PC-3 (cell line): ENCODE results near the gene PLA2G3. TPM values are rescaled to one million over a fixed set of nuclear protein-coding genes. Genes with fewer than 3 reads are reported as not detected.

Experiments
- ATAC-seq: fragments of 200-7000 bp; cut with Tn5 transposase; 2 replicates; pipeline ENCODE4 v1.9.1; 2020; ENCODE audit warnings: mild to moderate bottlenecking, moderate library complexity
- BruUV-seq: library from RNA; stranded (reverse); fragments of 400-500 nt; replicated peaks from 2 replicates; lab custom pipeline; 2021; lab: Mats Ljungman, UMichigan
- CTCF ChIA-PET: fragments of 300-600 bp; sonication (Branson Sonifier 250); formaldehyde crosslinking; loops from one replicate; lab custom pipeline; 2022; ENCODE audit warnings: antibody characterized with exemption; lab: Charles Lee
- POLR2A ChIA-PET: fragments of 300-600 bp; sonication (Branson Sonifier 250); formaldehyde crosslinking; loops from one replicate; lab custom pipeline; 2022; ENCODE audit warnings: antibody characterized with exemption; ENCODE audit not compliant: unreplicated experiment; lab: Charles Lee
- DNase-seq: peaks from one replicate; pipeline ENCODE4 v3.0.0-alpha.2; 2015
- H2AFZ ChIP-seq: fragments of 300-600 bp; sonication (generic); 2 replicates; pipeline ENCODE4 v1.6.0; 2016; ENCODE audit warnings: antibody characterized with exemption, low read length
- H3F3A ChIP-seq: fragments of 300-600 bp; sonication (generic); one replicate; pipeline ENCODE4 v1.6.0; 2017; ENCODE audit warnings: antibody characterized with exemption, low read length, control low read depth, mild to moderate bottlenecking; ENCODE audit not compliant: unreplicated experiment
- H3K27ac ChIP-seq: fragments of 300-600 bp; sonication (generic); 2 replicates; pipeline ENCODE4 v1.5.1; 2016; ENCODE audit warnings: mild to moderate bottlenecking, low read length
- H3K27me3 ChIP-seq: fragments of 300-600 bp; sonication (generic); 2 replicates; pipeline ENCODE4 v1.6.1; 2016; ENCODE audit warnings: low read length, mixed read lengths
- H3K36me3 ChIP-seq: fragments of 300-600 bp; sonication (generic); 2 replicates; pipeline ENCODE4 v1.6.1; 2016; ENCODE audit warnings: low read depth, mixed run types, low read length, mixed read lengths
- H3K4me1 ChIP-seq: fragments of 300-600 bp; sonication (generic); 2 replicates; pipeline ENCODE4 v1.5.1; 2016; ENCODE audit warnings: low read length; ENCODE audit not compliant: insufficient read depth
- H3K4me2 ChIP-seq: fragments of 300-600 bp; sonication (generic); 2 replicates; pipeline ENCODE4 v1.6.0; 2016; ENCODE audit warnings: low read length
- H3K4me3 ChIP-seq: fragments of 300-600 bp; sonication (generic); 2 replicates; pipeline ENCODE4 v1.5.1; 2016; ENCODE audit warnings: mild to moderate bottlenecking, low read length, mixed read lengths
- H3K79me2 ChIP-seq: fragments of 300-600 bp; sonication (generic); 2 replicates; pipeline ENCODE4 v1.6.1; 2017; ENCODE audit warnings: low read length, mixed read lengths
- H3K9ac ChIP-seq: fragments of 300-600 bp; sonication (generic); 2 replicates; pipeline ENCODE4 v1.6.0; 2016; ENCODE audit warnings: mild to moderate bottlenecking, low read length
- H3K9me2 ChIP-seq: fragments of 300-600 bp; sonication (generic); replicated peaks from 2 replicates; pipeline ENCODE4 v1.6.1; 2016; ENCODE audit warnings: mixed run types, low read length, mixed read lengths
- H3K9me3 ChIP-seq: fragments of 300-600 bp; sonication (generic); 2 replicates; pipeline ENCODE4 v1.6.1; 2016; ENCODE audit warnings: low read length, mixed read lengths
- H4K20me1 ChIP-seq: fragments of 300-600 bp; sonication (generic); 2 replicates; pipeline ENCODE4 v1.6.1; 2016; ENCODE audit warnings: low read length, mixed read lengths
- EZH2 ChIP-seq: fragments of 300-600 bp; sonication (generic); IDR thresholded peaks from one replicate; pipeline ENCODE4 v1.6.1; 2017; ENCODE audit warnings: antibody characterized with exemption, mild to moderate bottlenecking, low read length; ENCODE audit not compliant: unreplicated experiment
- EZH2phosphoT487 ChIP-seq: fragments of 300-600 bp; sonication (generic); IDR thresholded peaks from 2 replicates; pipeline ENCODE4 v1.6.1; 2018; ENCODE audit warnings: mild to moderate bottlenecking, antibody characterized with exemption, low read length, borderline replicate concordance
- intact Hi-C: fragments of 100-400 bp; cut with micrococcal nuclease; formaldehyde crosslinking; loops from 2 replicates; pipeline ENCODE4 v1.9.0; 2023
- microRNA-seq: library from miRNA; unstranded; fragments of <30 nt; microRNA quantifications from one replicate; pipeline ENCODE4 v1.1.0, GENCODE V29; 2020; ENCODE audit not compliant: unreplicated experiment
- total RNA-seq: library from RNA; depleted of rRNA; stranded (reverse); fragments of >200 nt; gene quantifications from 2 replicates; pipeline ENCODE4 v1.2.3, GENCODE V29; 2014; rRNA removed
- TF ChIP-seq, protein P1 (sequence below): fragments of 300-600 bp; sonication (generic); conservative IDR thresholded peaks from 2 replicates; pipeline ENCODE4 v1.5.1; 2017; ENCODE audit warnings: antibody characterized with exemption, low read depth, mild to moderate bottlenecking, low read length

Gene PLA2G3
- total RNA-seq, 1 experiment from 2014 or later = not detected

DNA sequence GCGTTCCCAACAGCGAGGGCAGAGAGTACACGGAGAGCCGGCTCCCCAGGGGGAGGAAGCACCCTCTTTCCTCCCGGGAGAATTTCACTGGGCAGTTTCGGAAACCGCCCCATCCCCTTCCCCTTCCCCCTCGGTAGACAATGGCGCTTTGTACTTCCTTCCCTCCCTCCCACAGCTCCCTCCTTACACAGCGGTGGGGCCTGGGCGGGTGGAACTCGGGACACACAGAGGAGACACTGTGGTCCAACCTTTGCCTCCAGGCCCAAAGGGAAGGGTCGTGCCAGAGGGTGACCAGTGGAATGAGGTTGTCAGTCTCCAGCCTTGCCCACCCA, 54.8 kb downstream of the PLA2G3 start:
- Histone ChIP-seq H3K4me1 (peaks cover 32% of the 10 kb centered on the region), H3K27ac (no peak overlapping the region), H3F3A (no peaks in the 10 kb centered on the region), H3K4me2 (no peak overlapping the region), H4K20me1 (peaks cover 17% of the 10 kb centered on the region; the same call in 1 of the 2 replicates), H2AFZ (no peak overlapping the region), H3K9me3 (no peaks in the 10 kb centered on the region), H3K9ac (no peak overlapping the region), H3K79me2 (peaks cover 58% of the 10 kb centered on the region), H3K36me3 (peaks cover 25% of the 10 kb centered on the region), H3K9me2 (no peaks in the 10 kb centered on the region), H3K4me3 (no peak overlapping the region), H3K27me3 (no peaks in the 10 kb centered on the region)
- ATAC-seq (no peak), DNase-seq (no peak)
- TF ChIP-seq EZH2 = no peak
- TF ChIP-seq, protein P1, sequence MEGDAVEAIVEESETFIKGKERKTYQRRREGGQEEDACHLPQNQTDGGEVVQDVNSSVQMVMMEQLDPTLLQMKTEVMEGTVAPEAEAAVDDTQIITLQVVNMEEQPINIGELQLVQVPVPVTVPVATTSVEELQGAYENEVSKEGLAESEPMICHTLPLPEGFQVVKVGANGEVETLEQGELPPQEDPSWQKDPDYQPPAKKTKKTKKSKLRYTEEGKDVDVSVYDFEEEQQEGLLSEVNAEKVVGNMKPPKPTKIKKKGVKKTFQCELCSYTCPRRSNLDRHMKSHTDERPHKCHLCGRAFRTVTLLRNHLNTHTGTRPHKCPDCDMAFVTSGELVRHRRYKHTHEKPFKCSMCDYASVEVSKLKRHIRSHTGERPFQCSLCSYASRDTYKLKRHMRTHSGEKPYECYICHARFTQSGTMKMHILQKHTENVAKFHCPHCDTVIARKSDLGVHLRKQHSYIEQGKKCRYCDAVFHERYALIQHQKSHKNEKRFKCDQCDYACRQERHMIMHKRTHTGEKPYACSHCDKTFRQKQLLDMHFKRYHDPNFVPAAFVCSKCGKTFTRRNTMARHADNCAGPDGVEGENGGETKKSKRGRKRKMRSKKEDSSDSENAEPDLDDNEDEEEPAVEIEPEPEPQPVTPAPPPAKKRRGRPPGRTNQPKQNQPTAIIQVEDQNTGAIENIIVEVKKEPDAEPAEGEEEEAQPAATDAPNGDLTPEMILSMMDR = no peak
- no peak for TF ChIP-seq EZH2phosphoT487
- ChIA-PET CTCF (interaction anchor here (0.7 kb wide), 1 partner anchor 17 kb away, joined by 4 read pairs; no protein-coding TSS in a partner anchor), POLR2A (no interaction called here)
- intact Hi-C loops = loop anchor here (2.0 kb wide), 1 partner anchor 137 kb away; no protein-coding TSS in a partner anchor
- BruUV-seq = no TSS peak

DNA sequence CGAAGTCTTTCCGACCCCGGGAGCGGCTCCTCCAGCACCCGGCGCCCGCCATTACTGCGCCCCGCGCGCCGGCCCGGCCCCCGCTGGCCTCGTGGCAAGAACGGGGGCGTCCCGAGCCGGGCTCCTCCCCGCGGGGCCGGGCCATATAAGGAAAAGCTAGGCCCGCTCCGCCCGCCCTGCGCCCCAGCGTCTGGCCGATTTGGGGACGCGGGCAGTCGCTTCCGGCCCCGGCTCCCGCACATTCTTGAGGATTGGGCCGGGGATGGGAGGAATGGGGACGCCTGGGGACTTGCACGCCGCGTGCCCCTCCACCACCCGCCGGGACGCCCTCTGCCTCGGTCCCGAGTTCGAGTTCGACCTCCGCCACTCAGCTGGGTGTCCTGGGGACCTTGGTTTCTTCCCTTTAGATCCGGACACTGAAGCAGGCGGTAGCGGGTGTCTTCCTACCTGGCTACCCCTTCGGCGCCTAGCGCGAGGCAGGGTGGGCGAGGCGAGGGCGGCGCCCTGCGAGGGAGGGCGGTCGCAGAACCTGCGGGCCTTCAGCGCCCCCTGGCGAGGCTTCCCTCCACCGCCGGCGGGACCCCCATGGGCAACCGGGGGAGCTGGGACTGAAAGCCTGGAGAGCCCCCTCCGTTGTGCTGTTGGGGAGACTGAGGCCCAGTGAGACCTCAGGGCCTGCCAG, 55.4 kb downstream of the PLA2G3 start:
- intact Hi-C loops = loop anchor here (2.0 kb wide), 1 partner anchor 136 kb away; no protein-coding TSS in a partner anchor
- DNase-seq (no peak), ATAC-seq (no peak)
- H3K27me3 ChIP-seq = no peaks in the 10 kb centered on the region
- H2AFZ ChIP-seq = no peak overlapping the region
- no peaks in the 10 kb centered on the region for H3K9me2 ChIP-seq
- H3K36me3 ChIP-seq = peaks cover 25% of the 10 kb centered on the region
- no peaks in the 10 kb centered on the region for H3F3A ChIP-seq
- peak overlapping the region; percentile 73; the same call in 1 of the 2 replicates for H3K4me3 ChIP-seq
- no peak overlapping the region for H3K27ac ChIP-seq
- ChIA-PET POLR2A (interaction anchor here (0.5 kb wide), 1 partner anchor 18 kb away, joined by 5 read pairs; no protein-coding TSS in a partner anchor), CTCF (interaction anchor here (0.7 to 0.8 kb wide), 2 partner anchors 17 to 22 kb away, joined by 3 to 4 read pairs; partner anchors contain the start of gene SELENOM)
- peaks cover 17% of the 10 kb centered on the region; the same call in 1 of the 2 replicates for H4K20me1 ChIP-seq
- H3K4me1 ChIP-seq = peaks cover 33% of the 10 kb centered on the region
- H3K79me2 ChIP-seq = peaks cover 58% of the 10 kb centered on the region
- H3K9me3 ChIP-seq = no peaks in the 10 kb centered on the region
- H3K4me2 ChIP-seq = peak overlapping the region; percentile 95
- no TSS peak for BruUV-seq
- TF ChIP-seq, protein P1 = peak; percentile 55
- no peak for TF ChIP-seq EZH2phosphoT487
- no peak for TF ChIP-seq EZH2
- H3K9ac ChIP-seq = peak overlapping the region; percentile 33; the same call in 1 of the 2 replicates

Small RNA genes within 50 kb of the gene (microRNA-seq; reads per million reads assigned to microRNA genes)
- gene MIR3928 = 7.8 reads per million, percentile 31 among the genes with 10 or more reads in this experiment

Other genes with a start within 250 kb of the PLA2G3 start
- gene MORC2, start 171.7 kb downstream of the PLA2G3 start, total RNA-seq = 12.0 and 29.9 TPM in 2 replicates
- gene TUG1, start 171.2 kb downstream of the PLA2G3 start, total RNA-seq = 35.1 and 44.1 TPM in 2 replicates
- gene SMTN, start 59.2 kb downstream of the PLA2G3 start, total RNA-seq = 145 and 167 TPM in 2 replicates
- 36.8 and 56.7 TPM in 2 replicates for gene SELENOM, start 32.9 kb downstream of the PLA2G3 start, total RNA-seq
- 2.1 and 3.1 TPM in 2 replicates for gene INPP5J, start 17.5 kb downstream of the PLA2G3 start, total RNA-seq
- 15.3 and 15.8 TPM in 2 replicates for gene RNF185, start 19.7 kb upstream of the PLA2G3 start, total RNA-seq
- gene LIMK2, start 71.8 kb upstream of the PLA2G3 start, total RNA-seq = 13.2 and 17.2 TPM in 2 replicates
- 1.5 and 1.9 TPM in 2 replicates for gene PIK3IP1, start 152.0 kb upstream of the PLA2G3 start, total RNA-seq
- 31.3 and 40.7 TPM in 2 replicates for gene PATZ1, start 205.8 kb upstream of the PLA2G3 start, total RNA-seq